Ishikawa (cell line): ENCODE data around the gene CLCN4.

Experiments used
- CEBPB ChIP-seq: IDR thresholded peaks from 2 replicates; pipeline ENCODE4 v1.6.1; 2012
- EP300 ChIP-seq: IDR thresholded peaks from 2 replicates; pipeline ENCODE4 v1.6.1; 2012; ENCODE audit warnings: borderline replicate concordance
- NFIC ChIP-seq: IDR thresholded peaks from 2 replicates; pipeline ENCODE4 v1.6.1; 2012
- TAF1 ChIP-seq: IDR thresholded peaks from 2 replicates; pipeline ENCODE4 v1.6.1; 2012; ENCODE audit warnings: low read depth, mild to moderate bottlenecking
- YY1 ChIP-seq: IDR thresholded peaks from 2 replicates; pipeline ENCODE4 v1.6.1; 2012; ENCODE audit warnings: low read depth
- TF ChIP-seq, protein P1 (sequence below): IDR thresholded peaks from 2 replicates; pipeline ENCODE4 v1.6.1; 2012; ENCODE audit warnings: low read depth, mild to moderate bottlenecking
- TF ChIP-seq, protein P2 (sequence below): IDR thresholded peaks from 2 replicates; pipeline ENCODE4 v1.6.1; 2012

- no peak for TF ChIP-seq CEBPB
- TF ChIP-seq, protein P1, sequence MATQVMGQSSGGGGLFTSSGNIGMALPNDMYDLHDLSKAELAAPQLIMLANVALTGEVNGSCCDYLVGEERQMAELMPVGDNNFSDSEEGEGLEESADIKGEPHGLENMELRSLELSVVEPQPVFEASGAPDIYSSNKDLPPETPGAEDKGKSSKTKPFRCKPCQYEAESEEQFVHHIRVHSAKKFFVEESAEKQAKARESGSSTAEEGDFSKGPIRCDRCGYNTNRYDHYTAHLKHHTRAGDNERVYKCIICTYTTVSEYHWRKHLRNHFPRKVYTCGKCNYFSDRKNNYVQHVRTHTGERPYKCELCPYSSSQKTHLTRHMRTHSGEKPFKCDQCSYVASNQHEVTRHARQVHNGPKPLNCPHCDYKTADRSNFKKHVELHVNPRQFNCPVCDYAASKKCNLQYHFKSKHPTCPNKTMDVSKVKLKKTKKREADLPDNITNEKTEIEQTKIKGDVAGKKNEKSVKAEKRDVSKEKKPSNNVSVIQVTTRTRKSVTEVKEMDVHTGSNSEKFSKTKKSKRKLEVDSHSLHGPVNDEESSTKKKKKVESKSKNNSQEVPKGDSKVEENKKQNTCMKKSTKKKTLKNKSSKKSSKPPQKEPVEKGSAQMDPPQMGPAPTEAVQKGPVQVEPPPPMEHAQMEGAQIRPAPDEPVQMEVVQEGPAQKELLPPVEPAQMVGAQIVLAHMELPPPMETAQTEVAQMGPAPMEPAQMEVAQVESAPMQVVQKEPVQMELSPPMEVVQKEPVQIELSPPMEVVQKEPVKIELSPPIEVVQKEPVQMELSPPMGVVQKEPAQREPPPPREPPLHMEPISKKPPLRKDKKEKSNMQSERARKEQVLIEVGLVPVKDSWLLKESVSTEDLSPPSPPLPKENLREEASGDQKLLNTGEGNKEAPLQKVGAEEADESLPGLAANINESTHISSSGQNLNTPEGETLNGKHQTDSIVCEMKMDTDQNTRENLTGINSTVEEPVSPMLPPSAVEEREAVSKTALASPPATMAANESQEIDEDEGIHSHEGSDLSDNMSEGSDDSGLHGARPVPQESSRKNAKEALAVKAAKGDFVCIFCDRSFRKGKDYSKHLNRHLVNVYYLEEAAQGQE = no peak
- TF ChIP-seq NFIC = no peak
- TF ChIP-seq, protein P2, sequence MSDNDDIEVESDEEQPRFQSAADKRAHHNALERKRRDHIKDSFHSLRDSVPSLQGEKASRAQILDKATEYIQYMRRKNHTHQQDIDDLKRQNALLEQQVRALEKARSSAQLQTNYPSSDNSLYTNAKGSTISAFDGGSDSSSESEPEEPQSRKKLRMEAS = no peak
- TF ChIP-seq EP300 = no peak
- TF ChIP-seq TAF1 = no peak
- no peak for TF ChIP-seq YY1
Observed at GRCh38 chrX:10239611-10240064, 82.9 kb downstream of the CLCN4 start.
